ENCODE data around the gene SGO2. TPM values are rescaled to one million over a fixed set of nuclear protein-coding genes. Genes with fewer than 3 reads are reported as not detected.

The SGO2 gene
- total and polyA plus RNA-seq, 3 donors from 2014 or later: 11.9 to 46.0 (median 25.1) TPM

GRCh38 chr2:200482194-200482593 is 43.8 kb upstream of the SGO2 start:
- no peaks in the 10 kb centered on the region for H3K9me3 ChIP-seq
- no peaks in the 10 kb centered on the region for H3K27me3 ChIP-seq
- TF ChIP-seq POLR2A (IDR thresholded peaks at IDR 0.05): no peak
- no peak for TF ChIP-seq CTCF (IDR thresholded peaks at IDR 0.05)
- H3K27ac ChIP-seq: no peak overlapping the region
- H3K36me3 ChIP-seq (ENCODE audit: low read depth, missing control alignments): no peaks in the 10 kb centered on the region
- no peak for DNase-seq
- intact Hi-C loops (cut with DNase I; ENCODE audit: low total_unique reads): loop anchor here (5.0 kb wide), 1 partner anchor 500 kb away; no protein-coding TSS in a partner anchor
- no peak overlapping the region for H3K4me3 ChIP-seq
- H3K4me1 ChIP-seq: peaks cover 7% of the 10 kb centered on the region

GRCh38 chr2:200483729-200484198 is 42.2 kb upstream of the SGO2 start:
- peak; percentile 50 for DNase-seq
- Histone ChIP-seq H3K4me3 (no peak overlapping the region), H3K9me3 (no peaks in the 10 kb centered on the region), H3K36me3 (ENCODE audit: low read depth, missing control alignments) (no peaks in the 10 kb centered on the region), H3K4me1 (peaks cover 7% of the 10 kb centered on the region), H3K27ac (no peak overlapping the region), H3K27me3 (no peaks in the 10 kb centered on the region)
- WGBS, 2 donors: 66 to 73% methylated on average over 4 of the region's 4 CpGs
- TF ChIP-seq CTCF (IDR thresholded peaks at IDR 0.05): no peak
- TF ChIP-seq POLR2A (IDR thresholded peaks at IDR 0.05): no peak
- intact Hi-C loops (cut with DNase I; ENCODE audit: low total_unique reads): loop anchor here (5.0 kb wide), 1 partner anchor 501 kb away; no protein-coding TSS in a partner anchor

- Histone ChIP-seq H3K27me3 (no peaks in the 10 kb centered on the region), H3K27ac (no peak overlapping the region), H3K36me3 (ENCODE audit: low read depth, missing control alignments) (no peaks in the 10 kb centered on the region), H3K4me1 (peaks cover 4% of the 10 kb centered on the region), H3K9me3 (no peaks in the 10 kb centered on the region), H3K4me3 (no peak overlapping the region)
- 71 to 75% methylated on average over 3 of the region's 3 CpGs for WGBS, 2 donors
- no peak for DNase-seq
- intact Hi-C loops (cut with DNase I; ENCODE audit: low total_unique reads): loop anchor here (5.0 kb wide), 1 partner anchor 503 kb away; no protein-coding TSS in a partner anchor
- TF ChIP-seq POLR2A (IDR thresholded peaks at IDR 0.05) (no peak), CTCF (IDR thresholded peaks at IDR 0.05) (no peak)
Measured at GRCh38 chr2:200484934-200485333, 41.1 kb upstream of the SGO2 start.

- DNase-seq: no peak
- Histone ChIP-seq H3K4me3 (no peak overlapping the region), H3K9me3 (no peaks in the 10 kb centered on the region), H3K4me1 (no peaks in the 10 kb centered on the region), H3K36me3 (ENCODE audit: low read depth, missing control alignments) (no peaks in the 10 kb centered on the region), H3K27me3 (no peaks in the 10 kb centered on the region), H3K27ac (no peak overlapping the region)
- intact Hi-C loops (cut with DNase I; ENCODE audit: low total_unique reads): no loop called here
- WGBS, 2 donors: 80 to 81% methylated on average over 2 of the region's 2 CpGs
- TF ChIP-seq CTCF (IDR thresholded peaks at IDR 0.05) (no peak), POLR2A (IDR thresholded peaks at IDR 0.05) (no peak)
Measured at GRCh38 chr2:200486529-200486928, 39.5 kb upstream of the SGO2 start.

GRCh38 chr2:200488169-200488568 is 37.8 kb upstream of the SGO2 start:
- H3K4me1 ChIP-seq: no peaks in the 10 kb centered on the region
- no peak overlapping the region for H3K4me3 ChIP-seq
- H3K27ac ChIP-seq: no peak overlapping the region
- no peaks in the 10 kb centered on the region for H3K9me3 ChIP-seq
- TF ChIP-seq CTCF (IDR thresholded peaks at IDR 0.05) (no peak), POLR2A (IDR thresholded peaks at IDR 0.05) (no peak)
- H3K27me3 ChIP-seq: no peaks in the 10 kb centered on the region
- no peaks in the 10 kb centered on the region for H3K36me3 ChIP-seq (ENCODE audit: low read depth, missing control alignments)
- intact Hi-C loops (cut with DNase I; ENCODE audit: low total_unique reads): no loop called here
- WGBS, 2 donors: 87 to 90% methylated on average over 4 of the region's 4 CpGs
- no peak for DNase-seq
